ENCODE results near the gene TBP.
"Not testable (repeated sequence)": the region's sequence is repeated elsewhere in the genome, so short reads cannot be mapped to it uniquely, and the experiment has no call there.

DNA sequence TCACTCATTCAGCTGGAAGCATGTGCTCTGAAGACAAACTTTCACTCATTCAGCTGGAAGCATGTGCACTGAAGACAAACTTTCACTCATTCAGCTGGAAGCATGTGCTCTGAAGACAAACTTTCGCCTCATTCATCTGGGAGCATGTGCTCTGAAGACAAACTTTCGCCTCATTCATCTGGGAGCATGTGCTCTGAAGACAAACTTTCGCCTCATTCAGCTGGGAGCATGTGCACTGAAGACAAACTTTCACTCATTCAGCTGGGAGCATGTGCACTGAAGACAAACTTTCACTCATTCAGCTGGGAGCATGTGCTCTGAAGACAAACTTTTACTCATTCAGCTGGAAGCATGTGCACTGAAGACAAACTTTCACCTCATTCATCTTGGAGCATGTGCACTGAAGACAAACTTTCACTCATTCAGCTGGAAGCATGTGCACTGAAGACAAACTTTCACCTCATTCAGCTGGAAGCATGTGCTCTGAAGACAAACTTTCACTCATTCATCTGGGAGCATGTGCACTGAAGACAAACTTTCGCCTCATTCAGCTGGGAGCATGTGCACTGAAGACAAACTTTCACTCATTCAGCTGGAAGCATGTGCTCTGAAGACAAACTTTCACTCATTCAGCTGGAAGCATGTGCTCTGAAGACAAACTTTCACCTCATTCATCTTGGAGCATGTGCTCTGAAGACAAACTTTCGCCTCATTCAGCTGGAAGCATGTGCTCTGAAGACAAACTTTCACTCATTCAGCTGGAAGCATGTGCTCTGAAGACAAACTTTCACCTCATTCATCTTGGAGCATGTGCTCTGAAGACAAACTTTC is 45.1 kb upstream of the TBP start:
- TF ChIP-seq, protein P1, sequence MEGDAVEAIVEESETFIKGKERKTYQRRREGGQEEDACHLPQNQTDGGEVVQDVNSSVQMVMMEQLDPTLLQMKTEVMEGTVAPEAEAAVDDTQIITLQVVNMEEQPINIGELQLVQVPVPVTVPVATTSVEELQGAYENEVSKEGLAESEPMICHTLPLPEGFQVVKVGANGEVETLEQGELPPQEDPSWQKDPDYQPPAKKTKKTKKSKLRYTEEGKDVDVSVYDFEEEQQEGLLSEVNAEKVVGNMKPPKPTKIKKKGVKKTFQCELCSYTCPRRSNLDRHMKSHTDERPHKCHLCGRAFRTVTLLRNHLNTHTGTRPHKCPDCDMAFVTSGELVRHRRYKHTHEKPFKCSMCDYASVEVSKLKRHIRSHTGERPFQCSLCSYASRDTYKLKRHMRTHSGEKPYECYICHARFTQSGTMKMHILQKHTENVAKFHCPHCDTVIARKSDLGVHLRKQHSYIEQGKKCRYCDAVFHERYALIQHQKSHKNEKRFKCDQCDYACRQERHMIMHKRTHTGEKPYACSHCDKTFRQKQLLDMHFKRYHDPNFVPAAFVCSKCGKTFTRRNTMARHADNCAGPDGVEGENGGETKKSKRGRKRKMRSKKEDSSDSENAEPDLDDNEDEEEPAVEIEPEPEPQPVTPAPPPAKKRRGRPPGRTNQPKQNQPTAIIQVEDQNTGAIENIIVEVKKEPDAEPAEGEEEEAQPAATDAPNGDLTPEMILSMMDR (IDR thresholded peaks at IDR 0.05; ENCODE audit: poor library complexity) = not testable (repeated sequence)
- TF ChIP-seq EZH2phosphoT487 (IDR thresholded peaks at IDR 0.05; ENCODE audit: low read depth, severe bottlenecking, unreplicated experiment) = not testable (repeated sequence)

All from hepatocyte (in vitro differentiated cells).